Fibroblast of skin of right biceps (primary cell): ENCODE results near the gene SOX9.

Source experiments
- DNase-seq: peaks from one replicate; pipeline ENCODE4 v3.0.0-alpha.2; 2013

Gene SOX9

GRCh38 chr17:72120642-72121163 lies at the start of gene SOX9:
TSS of gene SOX9 (plus strand) at chr17:72121020. CDS start at chr17:72121392, 372 bp downstream.
- DNase-seq: peak; percentile 94

GRCh38 chr17:72071330-72071729 lies 49.5 kb upstream of the SOX9 start:
- no peak for DNase-seq

GRCh38 chr17:72075995-72076677 lies 44.7 kb upstream of the SOX9 start:
- no peak for DNase-seq

GRCh38 chr17:72076678-72077030 lies 44.2 kb upstream of the SOX9 start:
- no peak for DNase-seq

GRCh38 chr17:72077326-72077960 lies 43.4 kb upstream of the SOX9 start:
- no peak for DNase-seq

- no peak for DNase-seq
These were observed 41.1 kb upstream of the SOX9 start for GRCh38 chr17:72079700-72080099.

- no peak for DNase-seq
These were observed 32.9 kb upstream of the SOX9 start for GRCh38 chr17:72087876-72088275.

- DNase-seq: no peak
These were observed 31.3 kb upstream of the SOX9 start for GRCh38 chr17:72089453-72089987.

- DNase-seq: no peak
These were observed 30.7 kb upstream of the SOX9 start for GRCh38 chr17:72090108-72090507.

- DNase-seq: no peak
These were observed 28.0 kb upstream of the SOX9 start for GRCh38 chr17:72092710-72093322.

- no peak for DNase-seq
These were observed 27.1 kb upstream of the SOX9 start for GRCh38 chr17:72093707-72094106.

- no peak for DNase-seq
These were observed 25.5 kb upstream of the SOX9 start for GRCh38 chr17:72095316-72095715.

- no peak for DNase-seq
These were observed 23.7 kb upstream of the SOX9 start for GRCh38 chr17:72097144-72097543.

GRCh38 chr17:72099919-72100318 lies 20.9 kb upstream of the SOX9 start:
- DNase-seq: peak; percentile 47

- no peak for DNase-seq
These were observed 20.4 kb upstream of the SOX9 start for GRCh38 chr17:72100470-72100869.

- no peak for DNase-seq
These were observed 19.3 kb upstream of the SOX9 start for GRCh38 chr17:72101526-72101925.

- DNase-seq: no peak
These were observed 18.5 kb upstream of the SOX9 start for GRCh38 chr17:72102366-72102765.

GRCh38 chr17:72104164-72104862 lies 16.5 kb upstream of the SOX9 start:
- no peak for DNase-seq

GRCh38 chr17:72104863-72105234 lies 16.0 kb upstream of the SOX9 start:
- no peak for DNase-seq

- DNase-seq: no peak
These were observed 13.7 kb upstream of the SOX9 start for GRCh38 chr17:72107100-72107499.

- DNase-seq: no peak
These were observed 10.4 kb upstream of the SOX9 start for GRCh38 chr17:72110231-72110941.

- DNase-seq: no peak
These were observed 9.9 kb upstream of the SOX9 start for GRCh38 chr17:72110942-72111318.
